Panc1 (cell line): ENCODE measurements around the gene MSANTD2. TPM values are rescaled to one million over a fixed set of nuclear protein-coding genes. Genes with fewer than 3 reads are reported as not detected.

Experiments used
- ATAC-seq: fragments of 200-7000 bp; cut with Tn5 transposase; 2 replicates; pipeline ENCODE4 v1.9.1; 2020; ENCODE audit warnings: mild to moderate bottlenecking, moderate library complexity
- BruUV-seq: library from RNA; stranded (reverse); fragments of 400-500 nt; replicated peaks from 2 replicates; lab custom pipeline; 2021; lab: Mats Ljungman, UMichigan
- CTCF ChIA-PET: fragments of 300-600 bp; sonication (Branson Sonifier 250); formaldehyde crosslinking; loops from one replicate; lab custom pipeline; 2022; ENCODE audit warnings: antibody characterized with exemption; lab: Charles Lee
- POLR2A ChIA-PET: fragments of 300-600 bp; sonication (Branson Sonifier 250); formaldehyde crosslinking; loops from one replicate; lab custom pipeline; 2022; ENCODE audit warnings: antibody characterized with exemption; lab: Charles Lee
- DNase-seq: peaks from one replicate; pipeline ENCODE4 v3.0.0-alpha.2; 2010; ENCODE audit warnings: low read depth, low spot score
- H3K27ac ChIP-seq: 2 replicates; pipeline ENCODE4 v1.5.1; 2011; ENCODE audit warnings: mild to moderate bottlenecking, low read length, inconsistent platforms
- H3K27me3 ChIP-seq: fragments of 200-500 bp; sonication (Bioruptor generic); 2 replicates; pipeline ENCODE4 v1.6.0; 2014; ENCODE audit warnings: low read length, inconsistent platforms; ENCODE audit not compliant: control insufficient read depth, insufficient read depth
- H3K36me3 ChIP-seq: fragments of 200-500 bp; sonication (Bioruptor generic); 2 replicates; pipeline ENCODE4 v1.5.1; 2014; ENCODE audit warnings: inconsistent platforms, mild to moderate bottlenecking, low read length, moderate library complexity; ENCODE audit not compliant: control insufficient read depth, insufficient read depth
- H3K4me1 ChIP-seq: 2 replicates; pipeline ENCODE4 v1.5.1; 2011; ENCODE audit warnings: inconsistent platforms, mild to moderate bottlenecking, low read length, moderate library complexity; ENCODE audit not compliant: control insufficient read depth, insufficient read depth
- H3K4me3 ChIP-seq, 2 experiments: 2 replicates each; pipeline ENCODE4 v1.5.1; 2011 to 2012; ENCODE audit warnings: low read depth in 2 of 2, low read length in 2 of 2, mild to moderate bottlenecking in 2 of 2, inconsistent platforms in 1 of 2, moderate library complexity in 1 of 2
- H3K9me3 ChIP-seq: fragments of 200-500 bp; sonication (Bioruptor generic); 2 replicates; pipeline ENCODE4 v1.5.1; 2014; ENCODE audit warnings: low read depth, mild to moderate bottlenecking, inconsistent platforms, low read length, moderate library complexity; ENCODE audit not compliant: control insufficient read depth, insufficient read depth
- CTCF ChIP-seq: fragments of 450-650 bp; IDR thresholded peaks from 2 replicates; pipeline ENCODE4 v1.5.1; 2017; ENCODE audit warnings: mild to moderate bottlenecking
- POLR2AphosphoS5 ChIP-seq: IDR thresholded peaks from 2 replicates; pipeline ENCODE4 v1.6.1; 2012; ENCODE audit warnings: mild to moderate bottlenecking, low read depth, low read length, moderate library complexity
- REST ChIP-seq, 2 experiments: IDR thresholded peaks; 2 replicates each; pipeline ENCODE4 v1.6.1; 2011 to 2012; ENCODE audit warnings: low read depth in 2 of 2, control low read depth in 1 of 2, low read length in 1 of 2, mild to moderate bottlenecking in 1 of 2, moderate library complexity in 1 of 2; ENCODE audit not compliant: insufficient read depth in 1 of 2
- SIN3A ChIP-seq: IDR thresholded peaks from 2 replicates; pipeline ENCODE4 v1.6.1; 2012; ENCODE audit warnings: low read depth, mild to moderate bottlenecking, low read length, moderate library complexity, borderline replicate concordance; ENCODE audit not compliant: insufficient read depth
- TCF7L2 ChIP-seq: IDR thresholded peaks from 2 replicates; pipeline ENCODE4 v1.6.1; 2011; ENCODE audit warnings: mild to moderate bottlenecking, low read depth, low read length, inconsistent platforms
- in situ Hi-C: cut with HindIII; loops from 2 replicates; pipeline ENCODE4 v1.10.0; 2016; ENCODE audit warnings: low sequenced_read_pairs, low pct_unique_long_range_greater_than_20kb
- intact Hi-C: fragments of 100-400 bp; cut with micrococcal nuclease; formaldehyde crosslinking; loops from one replicate; pipeline ENCODE4 v1.10.0; 2022; ENCODE audit not compliant: unreplicated experiment
- total RNA-seq: library from RNA; stranded (reverse); gene quantifications from one replicate; pipeline ENCODE4 v1.2.1, GENCODE V29; 2021; ENCODE audit not compliant: unreplicated experiment

MSANTD2 gene
- total RNA-seq, 1 experiment from 2014 or later, result 20.5 TPM

GRCh38 chr11:124791626-124792341, 8.4 kb downstream of the MSANTD2 start:
- Histone ChIP-seq H3K27ac (no peak overlapping the region), H3K36me3 (no peaks in the 10 kb centered on the region), H3K9me3 (no peaks in the 10 kb centered on the region), H3K27me3 (no peaks in the 10 kb centered on the region), H3K4me3 (no peak overlapping the region), H3K4me1 (peaks cover 10% of the 10 kb centered on the region)
- no peak for DNase-seq
- intact Hi-C loops, result no loop called here
- ChIA-PET POLR2A (no interaction called here), CTCF (interaction anchor here (1.1 kb wide), 1 partner anchor 28 kb away, joined by 14 read pairs; no protein-coding TSS in a partner anchor)
- ATAC-seq, result no peak
- BruUV-seq, result no TSS peak
- TF ChIP-seq POLR2AphosphoS5 (no peak), REST (IDR thresholded peaks at IDR 0.05; ENCODE audit: insufficient read depth in 1 of 2, low read depth in 2 of 2, low read length in 1 of 2) (no peak), TCF7L2 (no peak), CTCF (no peak), SIN3A (no peak)
- in situ Hi-C loops, result no loop called here

DNA sequence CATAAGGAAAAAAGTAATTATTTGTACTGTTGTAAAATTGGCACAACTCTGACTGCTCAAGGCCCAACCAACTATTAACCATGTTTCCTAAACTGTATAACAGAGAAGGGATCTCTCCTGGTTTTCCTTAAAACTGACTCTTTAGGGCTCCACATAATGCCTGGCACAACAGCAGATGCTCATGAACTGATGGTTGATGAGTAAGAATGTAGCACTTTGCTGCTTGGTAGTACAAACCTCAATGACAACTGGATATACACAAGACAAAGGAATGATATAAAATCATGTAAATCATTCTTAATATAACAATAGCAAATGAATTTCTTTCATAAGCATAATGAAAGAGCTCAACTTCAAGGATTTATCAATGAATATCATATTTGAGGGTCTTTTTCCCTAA, 11.7 kb downstream of the MSANTD2 start:
- ATAC-seq (no peak), DNase-seq (no peak)
- no peaks in the 10 kb centered on the region for H3K36me3 ChIP-seq
- no peaks in the 10 kb centered on the region for H3K27me3 ChIP-seq
- in situ Hi-C loops, result no loop called here
- H3K4me3 ChIP-seq, result no peak overlapping the region
- no peak for TF ChIP-seq TCF7L2
- no peak for TF ChIP-seq SIN3A
- no peak for TF ChIP-seq CTCF
- no peak for TF ChIP-seq REST (IDR thresholded peaks at IDR 0.05; ENCODE audit: insufficient read depth in 1 of 2, low read depth in 2 of 2, low read length in 1 of 2)
- no peak for TF ChIP-seq POLR2AphosphoS5
- BruUV-seq, result no TSS peak
- no peak overlapping the region for H3K27ac ChIP-seq
- no peaks in the 10 kb centered on the region for H3K9me3 ChIP-seq
- CTCF ChIA-PET, result interaction anchor here (0.6 kb wide), 1 partner anchor 49 kb away, joined by 5 read pairs; no protein-coding TSS in a partner anchor
- peaks cover 8% of the 10 kb centered on the region for H3K4me1 ChIP-seq
- POLR2A ChIA-PET, result no interaction called here
- intact Hi-C loops, result no loop called here
